Gastrocnemius medialis (tissue), 4 donors: Measurements from ENCODE around the gene BYSL.

ENCODE experiments used
- POLR2A ChIP-seq, 2 donors: fragments of 450-650 bp; IDR thresholded peaks; one replicate each; pipeline ENCODE4 v1.6.1; 2017; ENCODE audit warnings: antibody characterized with exemption in 2 of 2, mild to moderate bottlenecking in 2 of 2, moderate library complexity in 2 of 2
- TF ChIP-seq, protein P1 (sequence below), 5 experiments: fragments of 450-650 bp in 3 of 5; fragments of 200-600 bp in 2 of 5; sonication (generic) in 2 of 5; IDR thresholded peaks in 4 of 5; conservative IDR thresholded peaks in 1 of 5; 1 replicate in 4 of 5; 2 replicates in 1 of 5; pipeline ENCODE4 v1.5.1; 2016 to 2019; ENCODE audit warnings: antibody characterized with exemption in 5 of 5, mild to moderate bottlenecking in 3 of 5, moderate library complexity in 3 of 5

DNA sequence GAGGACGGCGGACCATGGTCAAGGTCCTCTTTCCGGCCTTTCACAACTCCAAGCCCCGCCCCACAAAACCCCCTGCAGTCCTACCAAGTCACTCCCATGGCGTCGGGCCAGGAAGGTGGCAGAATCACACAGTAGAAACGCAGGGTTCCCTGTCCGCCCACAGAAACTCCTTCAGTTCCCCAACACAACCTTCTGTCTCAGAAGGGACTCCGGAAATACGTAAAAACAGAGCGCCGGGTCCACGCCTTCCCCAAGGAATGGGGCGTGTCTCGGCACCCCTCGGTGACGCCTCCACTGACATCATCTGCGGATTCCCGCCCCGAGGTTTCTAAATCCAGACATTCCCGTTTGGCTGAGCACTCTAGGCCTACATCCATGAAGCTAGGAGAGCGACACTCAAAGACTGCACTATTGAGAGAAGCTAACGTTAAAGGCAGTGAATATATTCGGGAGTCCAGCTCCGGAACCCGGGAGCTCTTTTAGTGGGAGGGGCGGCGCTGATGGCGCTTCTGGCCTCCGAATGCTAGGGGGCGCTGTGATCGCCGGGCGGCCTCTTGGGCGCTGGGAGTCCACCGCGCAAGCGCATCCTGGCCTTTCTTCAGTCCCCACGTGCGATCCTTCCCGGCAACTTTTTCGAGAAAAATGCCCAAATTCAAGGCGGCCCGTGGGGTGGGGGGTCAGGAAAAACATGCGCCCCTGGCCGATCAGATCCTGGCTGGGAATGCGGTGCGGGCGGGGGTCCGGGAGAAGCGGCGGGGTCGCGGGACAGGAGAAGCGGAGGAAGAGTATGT is at the start of gene BYSL, which contains the start of gene MED20:
- peak; percentile 71 to 85 for TF ChIP-seq POLR2A (IDR thresholded peaks at IDR 0.05)
- TF ChIP-seq, protein P1, sequence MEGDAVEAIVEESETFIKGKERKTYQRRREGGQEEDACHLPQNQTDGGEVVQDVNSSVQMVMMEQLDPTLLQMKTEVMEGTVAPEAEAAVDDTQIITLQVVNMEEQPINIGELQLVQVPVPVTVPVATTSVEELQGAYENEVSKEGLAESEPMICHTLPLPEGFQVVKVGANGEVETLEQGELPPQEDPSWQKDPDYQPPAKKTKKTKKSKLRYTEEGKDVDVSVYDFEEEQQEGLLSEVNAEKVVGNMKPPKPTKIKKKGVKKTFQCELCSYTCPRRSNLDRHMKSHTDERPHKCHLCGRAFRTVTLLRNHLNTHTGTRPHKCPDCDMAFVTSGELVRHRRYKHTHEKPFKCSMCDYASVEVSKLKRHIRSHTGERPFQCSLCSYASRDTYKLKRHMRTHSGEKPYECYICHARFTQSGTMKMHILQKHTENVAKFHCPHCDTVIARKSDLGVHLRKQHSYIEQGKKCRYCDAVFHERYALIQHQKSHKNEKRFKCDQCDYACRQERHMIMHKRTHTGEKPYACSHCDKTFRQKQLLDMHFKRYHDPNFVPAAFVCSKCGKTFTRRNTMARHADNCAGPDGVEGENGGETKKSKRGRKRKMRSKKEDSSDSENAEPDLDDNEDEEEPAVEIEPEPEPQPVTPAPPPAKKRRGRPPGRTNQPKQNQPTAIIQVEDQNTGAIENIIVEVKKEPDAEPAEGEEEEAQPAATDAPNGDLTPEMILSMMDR (IDR thresholded peaks at IDR 0.05 in 4 of 5, conservative IDR thresholded peaks at IDR 0.05 in 1 of 5), result peak; percentile 98 to 100 (median 98)
